ENCODE data around the gene WNT9B.
"Not testable (repeated sequence)": the region's sequence is repeated elsewhere in the genome, so short reads cannot be mapped to it uniquely, and the experiment has no call there.

Gene WNT9B

DNA sequence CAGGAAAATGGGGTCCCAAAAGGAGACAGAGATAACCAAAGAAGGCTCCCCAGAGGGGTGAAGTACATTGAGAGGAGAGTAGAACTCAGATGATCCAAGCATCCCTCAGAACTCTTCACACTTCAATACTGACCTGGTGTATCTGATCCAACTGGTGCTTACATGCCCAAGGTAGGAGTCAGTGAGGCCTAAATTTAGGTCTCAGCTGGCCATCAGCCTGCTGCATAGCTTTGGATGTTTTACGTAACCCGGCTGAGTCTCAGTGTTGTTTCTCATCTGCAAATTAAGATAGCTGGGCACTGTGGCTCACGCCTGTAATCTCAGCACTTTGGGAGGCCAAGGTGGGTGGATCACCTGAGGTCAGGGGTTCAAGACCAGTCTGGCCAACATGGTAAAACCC, 59.9 kb downstream of the WNT9B start:
- no peak for DNase-seq (ENCODE audit: low read depth)

- DNase-seq (ENCODE audit: low read depth) = no peak
These were observed 64.2 kb downstream of the WNT9B start for GRCh38 chr17:46915596-46915995.

DNA sequence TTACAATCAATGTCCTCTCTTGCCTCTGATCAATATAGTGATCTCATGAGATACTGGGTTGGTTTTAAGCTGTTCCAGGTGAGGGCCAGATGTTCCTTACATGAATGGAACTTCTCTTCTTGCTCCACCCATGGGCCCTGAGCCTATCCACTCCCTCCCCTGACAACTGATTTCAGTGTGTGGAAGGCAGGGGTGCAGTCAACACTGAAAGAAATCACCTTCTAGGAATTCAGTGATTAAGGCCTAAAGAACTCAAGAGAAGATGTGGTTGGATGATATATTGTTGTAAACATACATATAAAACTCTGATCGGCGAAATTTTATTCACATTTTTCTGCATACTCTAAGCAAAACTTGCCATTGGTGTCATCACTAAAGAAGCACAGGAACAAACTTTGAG, 64.8 kb downstream of the WNT9B start:
- DNase-seq (ENCODE audit: low read depth) = peak; percentile 33

- DNase-seq (ENCODE audit: low read depth) = no peak
These were observed 65.2 kb downstream of the WNT9B start for GRCh38 chr17:46916623-46917022.

DNA sequence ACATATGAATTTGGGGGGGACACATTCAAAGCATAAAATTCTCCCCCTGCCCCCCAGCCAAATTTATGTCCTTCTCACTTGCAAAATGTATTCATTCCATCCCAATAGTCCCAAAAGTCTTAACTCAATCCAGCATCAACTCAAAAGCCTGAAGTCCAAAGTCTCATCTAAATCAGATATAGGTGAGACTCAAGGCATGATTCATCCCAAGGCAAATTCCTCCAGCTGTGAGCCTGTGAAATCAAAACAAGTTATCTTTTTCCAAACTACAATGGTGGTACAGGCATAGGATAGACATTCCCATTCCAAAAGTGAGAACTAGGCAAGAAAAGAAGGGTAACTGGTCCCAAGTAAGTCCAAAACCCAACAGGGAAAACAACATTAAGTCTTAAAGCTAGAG, 65.7 kb downstream of the WNT9B start:
- DNase-seq (ENCODE audit: low read depth) = no peak

GRCh38 chr17:46917516-46917915, 66.1 kb downstream of the WNT9B start:
- DNase-seq (ENCODE audit: low read depth) = no peak

DNA sequence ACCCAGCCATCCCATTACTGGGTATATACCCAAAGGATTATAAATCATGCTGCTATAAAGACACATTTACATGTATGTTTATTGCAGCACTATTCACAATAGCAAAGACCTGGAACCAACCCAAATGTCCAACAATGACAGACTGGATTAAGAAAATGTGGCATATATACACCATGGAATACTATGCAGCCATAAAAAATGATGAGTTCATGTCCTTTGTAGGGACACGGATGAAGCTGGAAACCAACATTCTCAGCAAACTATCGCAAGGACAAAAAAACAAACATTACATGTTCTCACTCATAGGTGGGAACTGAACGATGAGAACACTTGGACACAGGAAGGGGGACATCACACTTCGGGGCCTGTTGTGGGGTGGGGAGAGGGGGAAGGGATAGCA, 70.6 kb downstream of the WNT9B start:
- DNase-seq (ENCODE audit: low read depth) = not testable (repeated sequence)

DNA sequence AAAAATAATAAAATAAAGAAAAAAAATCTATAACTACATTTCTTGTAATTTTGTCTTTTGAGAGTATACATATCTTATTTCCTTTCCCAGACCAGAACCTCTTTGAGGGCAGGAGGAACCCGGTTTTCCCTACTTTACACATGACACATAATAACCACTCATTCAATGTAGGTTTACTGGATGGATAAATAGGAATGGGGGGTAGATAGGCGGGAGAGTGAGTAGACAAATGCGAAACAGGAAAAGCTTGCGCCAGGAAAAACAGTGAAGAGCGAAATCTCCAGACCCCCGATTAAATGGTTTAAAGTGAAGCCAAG, 71.1 kb downstream of the WNT9B start:
- DNase-seq (ENCODE audit: low read depth) = no peak

DNA sequence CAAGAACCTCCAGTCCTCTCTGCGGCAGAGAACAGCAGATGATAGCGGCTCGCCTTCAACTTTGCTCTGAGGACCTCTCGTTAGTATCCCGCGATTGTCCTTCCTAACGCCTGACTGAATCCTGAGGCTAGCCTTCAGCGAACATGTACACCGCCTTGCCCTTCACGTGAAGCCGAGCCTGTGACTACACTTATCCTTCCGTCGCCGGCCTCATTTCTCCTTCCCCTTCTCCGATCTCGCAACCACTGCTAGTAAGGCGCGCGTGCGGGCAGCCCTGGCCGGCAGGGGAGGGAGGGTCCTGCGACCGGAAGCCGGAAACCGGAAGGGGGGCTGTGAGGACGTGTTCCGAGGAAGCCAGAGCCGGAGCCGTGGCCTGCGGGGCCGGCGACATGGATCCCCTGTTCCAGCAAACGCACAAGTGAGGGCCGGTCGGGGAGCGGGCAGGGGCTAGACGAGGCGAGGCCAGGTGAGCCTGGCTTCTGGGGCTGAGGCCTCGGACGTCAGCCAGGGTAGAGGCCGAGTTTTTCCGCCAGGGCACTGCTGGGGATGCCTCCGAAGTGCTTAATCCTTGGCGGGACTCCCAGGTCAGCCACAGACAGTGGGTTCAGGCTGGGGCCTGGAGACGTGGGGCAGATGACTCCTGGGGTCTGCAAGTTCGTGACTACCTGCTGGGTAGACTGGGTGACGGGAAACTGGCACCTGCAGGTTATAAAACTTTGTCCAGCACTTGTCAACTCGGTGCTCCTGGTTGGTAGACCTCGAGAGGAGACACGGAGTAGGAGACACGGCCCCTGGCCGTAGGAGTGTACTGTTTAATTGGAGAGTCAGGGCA, 71.6 kb downstream of the WNT9B start, which contains the start of gene GOSR2:
Gene GOSR2, plus strand, starts transcription at position 357 of the 832 bp plus-strand sequence. Its CDS starts 33 bp downstream, at position 390.
- DNase-seq (ENCODE audit: low read depth) = peak; percentile 55

DNA sequence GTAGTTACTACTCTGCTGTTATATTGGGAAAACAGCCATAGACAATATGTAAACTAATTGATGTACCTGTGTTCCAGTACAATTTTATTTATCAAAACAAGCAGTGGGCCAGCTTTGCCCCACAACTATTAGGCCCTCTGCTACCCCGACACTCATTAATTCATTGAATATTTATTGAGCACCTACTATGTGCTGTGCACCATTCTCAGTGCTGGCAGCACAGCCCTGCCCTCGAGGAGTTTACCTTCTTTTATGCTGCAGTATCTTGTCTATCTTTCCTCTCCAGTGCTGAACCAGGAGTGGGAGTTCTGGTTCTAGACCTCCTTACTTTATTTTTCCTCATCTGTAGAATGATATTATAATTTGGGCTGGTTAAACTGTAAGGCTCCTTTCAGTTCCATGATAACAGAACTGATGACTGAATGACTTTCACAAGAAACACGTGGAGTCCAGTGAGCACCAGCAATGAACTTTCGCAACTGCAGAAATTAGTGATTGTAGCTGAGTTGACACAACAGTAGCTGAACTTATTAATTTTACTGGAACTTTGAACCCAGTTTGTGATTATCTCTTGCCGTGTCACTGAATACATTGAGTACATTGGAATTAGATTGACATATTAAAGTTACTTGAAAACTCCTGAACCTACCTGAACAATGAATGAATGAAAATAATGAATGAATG, 73.9 kb downstream of the WNT9B start:
- no peak for DNase-seq (ENCODE audit: low read depth)

- no peak for DNase-seq (ENCODE audit: low read depth)
These were observed 77.3 kb downstream of the WNT9B start for GRCh38 chr17:46928467-46929261.

DNA sequence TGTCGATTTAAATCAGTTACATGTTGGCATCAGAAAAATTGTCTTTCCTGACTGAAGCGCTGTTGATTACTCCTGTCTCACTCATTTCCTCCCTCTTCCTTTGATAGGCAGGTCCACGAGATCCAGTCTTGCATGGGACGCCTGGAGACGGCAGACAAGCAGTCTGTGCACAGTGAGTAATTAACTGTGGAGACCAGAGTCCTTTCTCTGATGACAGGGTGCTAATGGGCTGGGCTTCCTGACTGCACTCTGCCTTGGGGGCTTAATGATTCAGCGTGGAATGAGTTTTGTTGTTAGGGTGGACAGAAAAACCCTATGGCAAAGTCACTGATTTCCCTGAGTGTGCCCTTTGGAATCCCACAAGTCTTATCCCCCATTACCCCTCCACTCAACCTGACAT, 78.0 kb downstream of the WNT9B start:
- no peak for DNase-seq (ENCODE audit: low read depth)

DNA sequence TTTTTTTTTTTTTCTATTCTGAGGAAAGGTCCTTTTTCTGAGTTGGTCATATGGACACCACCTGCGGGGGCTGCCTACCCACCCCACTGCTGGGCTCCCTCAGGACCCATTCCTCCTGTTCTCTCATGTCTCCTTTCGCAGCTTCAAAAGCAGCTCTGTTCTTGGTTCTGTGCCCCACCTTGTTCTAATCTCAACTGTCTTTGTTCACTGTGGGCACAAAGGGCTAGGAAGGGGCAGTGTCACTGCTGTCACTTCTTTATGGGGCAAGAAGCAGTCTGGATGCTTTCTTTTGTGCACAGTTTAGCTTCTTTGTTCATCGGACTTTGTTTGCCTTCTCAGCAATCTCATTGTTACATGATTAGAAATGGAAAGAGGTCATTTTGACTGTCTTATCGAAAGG, 78.7 kb downstream of the WNT9B start:
- no peak for DNase-seq (ENCODE audit: low read depth)

- DNase-seq (ENCODE audit: low read depth) = no peak
These were observed 80.2 kb downstream of the WNT9B start for GRCh38 chr17:46931596-46931995.

GRCh38 chr17:46935658-46936266, 84.4 kb downstream of the WNT9B start:
- DNase-seq (ENCODE audit: low read depth) = no peak

Data from GM04503 (cell line).